Measurements from ENCODE around the gene PPP1CA. TPM values are rescaled to one million over a fixed set of nuclear protein-coding genes. Genes with fewer than 3 reads are reported as not detected.
A peak's percentile ranks its signal among the peaks of the same experiment; 100 is the strongest.
"Not testable (repeated sequence)": the region's sequence is repeated elsewhere in the genome, so short reads cannot be mapped to it uniquely, and the experiment has no call there.

PPP1CA gene
- total RNA-seq, 3 donors from 2014 or later = 262 to 265 (median 264) TPM

DNA sequence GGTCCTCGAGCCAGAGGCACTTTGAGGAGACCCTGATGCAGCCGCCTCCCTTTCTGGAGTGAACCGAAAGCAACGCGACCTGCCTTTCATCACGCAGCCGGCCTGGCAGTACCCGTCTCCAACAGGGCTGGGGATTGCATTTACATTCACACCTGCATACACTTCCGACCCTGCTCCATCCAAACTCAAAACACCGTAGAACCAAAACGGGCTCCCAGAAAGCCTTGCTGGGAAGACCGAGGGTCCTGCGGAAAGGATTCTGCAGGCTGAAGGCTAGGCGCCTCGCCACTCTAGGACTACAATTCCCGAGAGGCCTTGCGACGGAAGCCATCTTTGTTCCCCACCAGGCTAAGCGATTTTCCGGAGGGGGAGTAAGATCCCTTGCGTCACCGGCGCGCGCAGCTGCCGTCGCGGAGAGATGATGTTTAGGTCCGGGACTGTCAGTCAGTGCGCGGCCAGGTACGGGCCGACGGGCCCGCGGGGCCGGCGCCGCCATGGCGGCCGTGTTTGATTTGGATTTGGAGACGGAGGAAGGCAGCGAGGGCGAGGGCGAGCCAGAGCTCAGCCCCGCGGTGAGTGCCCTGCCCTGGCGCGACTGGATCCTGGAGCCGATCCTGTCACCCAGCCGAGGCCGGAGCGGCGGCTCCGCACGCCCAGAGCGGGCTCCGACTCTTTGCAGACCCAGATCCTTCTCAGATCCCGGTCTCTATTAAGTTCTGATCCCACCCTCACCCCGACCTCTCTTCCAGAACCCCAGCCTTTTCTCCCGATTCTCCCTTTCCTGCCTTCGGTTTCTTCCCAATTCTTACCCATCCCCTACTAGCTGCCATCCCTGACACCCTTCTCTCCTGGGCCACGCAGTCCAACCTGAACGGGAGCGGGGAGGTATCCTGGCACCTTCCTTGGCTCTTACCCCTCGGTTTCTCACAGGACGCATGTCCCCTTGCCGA, 26.7 kb upstream of the PPP1CA start, which contains the start of gene RPS6KB2:
RPS6KB2 (plus strand) TSS at position 443 of the 950 bp plus-strand sequence; CDS start at position 495, 52 bp downstream.
- DNase-seq (peak; percentile 99), ATAC-seq (peak; percentile 93 to 95)
- Mint-ChIP-seq H3K27me3 (ENCODE audit: low read depth) (no peaks in the 10 kb centered on the region), H3K9me3 (no peaks in the 10 kb centered on the region), H3K4me3 (peak within 1 kb of the TSS; percentile 94), H3K4me1 (ENCODE audit: low read depth) (peaks cover 33% of the 10 kb centered on the region), H3K36me3 (ENCODE audit: insufficient read depth) (peaks cover 9% of the 10 kb centered on the region)

DNA sequence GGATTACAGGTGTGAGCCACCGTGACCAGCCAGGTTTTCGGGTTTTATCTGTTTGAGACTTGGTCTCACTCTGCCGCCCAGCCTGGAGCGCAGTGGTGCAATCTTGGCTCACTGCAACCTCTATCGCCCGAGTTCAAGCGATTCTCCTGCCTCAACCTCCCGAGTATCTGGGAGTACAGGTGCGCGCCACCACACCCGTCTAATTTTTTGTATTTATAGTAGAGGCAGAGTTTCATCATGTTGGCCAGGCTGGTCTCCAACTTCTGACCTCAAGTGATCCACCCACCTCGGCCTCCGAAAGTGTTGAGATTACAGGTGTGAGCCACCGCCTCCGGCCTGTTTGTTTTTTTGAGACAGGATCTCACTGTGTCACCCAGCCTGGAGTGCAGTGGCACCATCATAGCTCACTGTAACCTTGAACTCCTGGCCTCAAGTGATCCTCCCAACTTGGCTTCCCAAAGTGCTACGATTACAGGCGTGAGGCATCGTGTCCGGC, 25.8 kb upstream of the PPP1CA start:
- not testable (repeated sequence) for H3K36me3 Mint-ChIP-seq (ENCODE audit: insufficient read depth); ATAC-seq; H3K27me3 Mint-ChIP-seq (ENCODE audit: low read depth); DNase-seq; H3K9me3 Mint-ChIP-seq
- peak overlapping the region; percentile 94 for H3K4me3 Mint-ChIP-seq
- H3K4me1 Mint-ChIP-seq (ENCODE audit: low read depth) = peaks cover 25% of the 10 kb centered on the region

DNA sequence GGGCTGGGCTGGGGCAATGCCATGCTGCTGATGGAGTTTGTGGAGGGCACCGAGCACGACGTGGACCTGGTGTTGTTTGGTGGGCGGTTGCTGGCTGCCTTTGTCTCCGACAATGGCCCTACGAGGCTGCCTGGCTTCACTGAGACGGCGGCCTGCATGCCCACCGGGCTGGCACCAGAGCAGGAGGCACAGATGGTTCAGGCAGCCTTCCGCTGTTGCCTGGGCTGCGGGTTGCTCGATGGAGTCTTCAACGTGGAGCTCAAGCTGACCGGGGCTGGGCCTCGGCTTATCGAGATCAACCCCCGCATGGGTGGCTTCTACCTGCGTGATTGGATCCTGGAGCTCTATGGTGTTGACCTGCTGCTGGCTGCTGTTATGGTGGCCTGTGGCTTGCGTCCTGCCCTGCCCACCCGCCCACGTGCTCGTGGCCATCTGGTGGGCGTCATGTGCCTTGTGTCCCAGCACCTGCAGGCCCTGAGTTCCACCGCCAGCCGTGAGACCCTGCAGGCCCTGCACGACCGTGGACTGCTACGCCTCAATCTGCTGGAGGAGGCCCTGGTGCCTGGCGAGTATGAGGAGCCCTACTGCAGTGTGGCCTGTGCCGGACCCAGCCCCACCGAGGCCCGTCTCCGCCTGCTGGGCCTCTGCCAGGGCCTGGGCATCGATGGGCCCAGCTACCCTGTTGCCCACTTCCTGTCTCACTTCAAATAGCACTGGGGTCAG, 22.4 kb upstream of the PPP1CA start:
- H3K9me3 Mint-ChIP-seq = no peaks in the 10 kb centered on the region
- no peak overlapping the region for H3K4me3 Mint-ChIP-seq
- ATAC-seq (no peak), DNase-seq (no peak)
- H3K4me1 Mint-ChIP-seq (ENCODE audit: low read depth) = peaks cover 31% of the 10 kb centered on the region
- H3K36me3 Mint-ChIP-seq (ENCODE audit: insufficient read depth) = no peaks in the 10 kb centered on the region
- no peaks in the 10 kb centered on the region for H3K27me3 Mint-ChIP-seq (ENCODE audit: low read depth)

DNA sequence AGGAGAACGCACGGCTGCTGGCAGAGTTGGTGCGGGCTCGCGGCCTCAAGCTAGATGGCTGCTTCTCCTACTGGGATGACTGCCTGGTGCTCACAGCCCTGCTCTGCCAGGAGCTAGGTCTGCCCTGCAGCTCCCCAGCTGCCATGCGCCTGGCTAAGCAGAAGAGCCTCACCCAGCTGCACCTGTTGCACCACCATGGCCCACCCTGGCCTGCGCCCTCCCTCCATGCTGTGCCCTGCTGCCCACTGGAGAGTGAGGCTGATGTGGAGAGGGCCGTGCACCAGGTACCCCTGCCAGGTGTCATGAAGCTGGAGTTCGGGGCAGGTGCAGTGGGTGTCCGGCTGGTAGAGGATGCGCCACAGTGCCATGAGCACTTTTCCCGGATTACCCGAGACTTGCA, 21.8 kb upstream of the PPP1CA start:
- Mint-ChIP-seq H3K4me1 (ENCODE audit: low read depth) (peaks cover 34% of the 10 kb centered on the region), H3K9me3 (no peaks in the 10 kb centered on the region), H3K27me3 (ENCODE audit: low read depth) (no peaks in the 10 kb centered on the region), H3K36me3 (ENCODE audit: insufficient read depth) (no peaks in the 10 kb centered on the region), H3K4me3 (no peak overlapping the region)
- ATAC-seq = no peak
- no peak for DNase-seq

GRCh38 chr11:67422891-67423290, 21.2 kb upstream of the PPP1CA start:
- peaks cover 37% of the 10 kb centered on the region for H3K4me1 Mint-ChIP-seq (ENCODE audit: low read depth)

GRCh38 chr11:67421430-67422031, 19.9 kb upstream of the PPP1CA start:
- ATAC-seq (no peak), DNase-seq (no peak)
- H3K9me3 Mint-ChIP-seq = no peaks in the 10 kb centered on the region
- H3K4me3 Mint-ChIP-seq = peak overlapping the region; percentile 75
- peaks cover 42% of the 10 kb centered on the region for H3K4me1 Mint-ChIP-seq (ENCODE audit: low read depth)
- H3K36me3 Mint-ChIP-seq (ENCODE audit: insufficient read depth) = no peaks in the 10 kb centered on the region
- no peaks in the 10 kb centered on the region for H3K27me3 Mint-ChIP-seq (ENCODE audit: low read depth)

More at GRCh38 chr11:67422891-67423290, 21.2 kb upstream of the PPP1CA start:
- Mint-ChIP-seq H3K36me3 (ENCODE audit: insufficient read depth) (no peaks in the 10 kb centered on the region), H3K27me3 (ENCODE audit: low read depth) (no peaks in the 10 kb centered on the region), H3K9me3 (no peaks in the 10 kb centered on the region), H3K4me3 (no peak overlapping the region)
- ATAC-seq (no peak), DNase-seq (no peak)

DNA sequence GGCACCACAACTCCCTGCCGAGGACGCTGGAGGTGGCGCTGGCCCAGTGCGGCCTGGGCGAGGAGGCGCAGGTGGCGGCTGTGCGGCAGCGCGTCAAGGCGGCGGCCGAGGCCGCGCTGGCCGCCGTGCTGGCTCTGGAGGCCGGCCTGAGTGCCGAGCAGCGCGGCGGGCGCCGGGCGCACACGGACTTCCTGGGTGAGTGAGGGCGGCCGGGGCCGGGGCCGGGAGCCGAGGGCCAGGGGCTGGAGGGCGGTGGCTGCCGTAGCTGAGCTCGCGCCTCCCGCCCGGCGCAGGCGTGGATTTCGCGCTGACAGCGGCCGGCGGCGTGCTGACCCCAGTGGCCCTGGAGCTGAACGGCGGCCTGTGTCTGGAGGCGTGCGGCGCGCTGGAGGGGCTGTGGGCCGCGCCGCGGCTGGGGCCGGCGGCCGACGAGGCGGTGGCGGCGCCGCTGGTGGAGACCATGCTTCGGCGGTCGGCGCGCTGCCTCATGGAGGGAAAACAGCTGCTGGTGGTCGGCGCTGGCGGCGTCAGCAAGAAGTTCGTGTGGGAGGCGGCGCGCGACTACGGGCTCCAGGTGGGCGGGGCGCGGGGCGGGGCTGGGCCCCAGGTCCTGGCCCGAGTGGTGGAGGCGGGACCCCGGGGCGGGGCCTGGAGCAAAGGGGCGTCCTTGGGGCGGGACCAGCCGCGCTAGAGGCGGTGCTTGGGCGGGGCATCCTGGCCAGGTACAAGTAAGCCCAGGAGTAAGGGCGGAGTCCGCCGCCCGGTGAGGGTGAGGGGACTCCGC, 19.2 kb upstream of the PPP1CA start:
- H3K9me3 Mint-ChIP-seq = no peaks in the 10 kb centered on the region
- H3K36me3 Mint-ChIP-seq (ENCODE audit: insufficient read depth) = no peaks in the 10 kb centered on the region
- peaks cover 49% of the 10 kb centered on the region for H3K4me1 Mint-ChIP-seq (ENCODE audit: low read depth)
- ATAC-seq (peak; percentile 86 to 90), DNase-seq (peak; percentile 99)
- peak overlapping the region; percentile 79 for H3K4me3 Mint-ChIP-seq
- no peaks in the 10 kb centered on the region for H3K27me3 Mint-ChIP-seq (ENCODE audit: low read depth)

- Mint-ChIP-seq H3K9me3 (no peaks in the 10 kb centered on the region), H3K36me3 (ENCODE audit: insufficient read depth) (no peaks in the 10 kb centered on the region), H3K27me3 (ENCODE audit: low read depth) (no peaks in the 10 kb centered on the region), H3K4me1 (ENCODE audit: low read depth) (peaks cover 50% of the 10 kb centered on the region), H3K4me3 (peak overlapping the region; percentile 79)
- no peak for DNase-seq
- ATAC-seq = no peak
These were observed 18.5 kb upstream of the PPP1CA start for GRCh38 chr11:67420147-67420645.

DNA sequence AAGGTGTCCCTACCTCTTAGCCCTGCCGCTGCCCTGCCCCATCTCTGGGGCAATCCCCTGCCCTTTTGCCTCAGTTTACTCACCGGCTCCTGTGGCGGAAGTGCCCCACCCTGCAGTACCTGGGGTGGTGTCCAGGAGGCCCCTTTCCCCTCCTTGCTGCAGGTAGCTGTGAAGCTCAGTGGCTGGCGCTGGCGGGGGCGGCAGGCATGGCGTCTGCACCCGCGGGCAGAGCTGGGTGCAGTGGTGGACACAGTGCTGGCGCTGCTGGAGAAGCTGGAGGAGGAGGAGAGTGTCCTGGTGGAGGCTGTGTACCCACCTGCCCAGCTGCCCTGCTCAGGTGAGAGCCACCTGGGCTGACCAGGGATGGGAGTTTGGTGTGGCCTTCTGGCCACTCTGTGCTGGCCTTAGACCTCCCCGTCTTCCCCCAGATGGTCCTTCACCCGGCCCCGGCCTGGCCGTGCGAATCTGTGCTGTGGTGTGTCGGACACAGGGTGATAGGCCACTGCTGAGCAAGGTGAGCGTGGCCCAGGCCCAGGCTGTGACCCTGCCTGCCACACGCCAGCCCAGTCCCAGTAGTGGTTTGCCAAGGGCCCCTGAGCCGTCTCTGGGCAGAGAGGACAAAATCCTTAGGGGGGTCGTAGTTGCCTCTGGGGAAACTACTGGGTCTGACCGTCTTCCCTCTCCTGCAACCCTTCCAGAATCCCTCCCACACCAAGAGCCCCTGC, 17.8 kb upstream of the PPP1CA start:
- Mint-ChIP-seq H3K36me3 (ENCODE audit: insufficient read depth) (no peaks in the 10 kb centered on the region), H3K4me1 (ENCODE audit: low read depth) (peaks cover 50% of the 10 kb centered on the region)
- no peak for DNase-seq

DNA sequence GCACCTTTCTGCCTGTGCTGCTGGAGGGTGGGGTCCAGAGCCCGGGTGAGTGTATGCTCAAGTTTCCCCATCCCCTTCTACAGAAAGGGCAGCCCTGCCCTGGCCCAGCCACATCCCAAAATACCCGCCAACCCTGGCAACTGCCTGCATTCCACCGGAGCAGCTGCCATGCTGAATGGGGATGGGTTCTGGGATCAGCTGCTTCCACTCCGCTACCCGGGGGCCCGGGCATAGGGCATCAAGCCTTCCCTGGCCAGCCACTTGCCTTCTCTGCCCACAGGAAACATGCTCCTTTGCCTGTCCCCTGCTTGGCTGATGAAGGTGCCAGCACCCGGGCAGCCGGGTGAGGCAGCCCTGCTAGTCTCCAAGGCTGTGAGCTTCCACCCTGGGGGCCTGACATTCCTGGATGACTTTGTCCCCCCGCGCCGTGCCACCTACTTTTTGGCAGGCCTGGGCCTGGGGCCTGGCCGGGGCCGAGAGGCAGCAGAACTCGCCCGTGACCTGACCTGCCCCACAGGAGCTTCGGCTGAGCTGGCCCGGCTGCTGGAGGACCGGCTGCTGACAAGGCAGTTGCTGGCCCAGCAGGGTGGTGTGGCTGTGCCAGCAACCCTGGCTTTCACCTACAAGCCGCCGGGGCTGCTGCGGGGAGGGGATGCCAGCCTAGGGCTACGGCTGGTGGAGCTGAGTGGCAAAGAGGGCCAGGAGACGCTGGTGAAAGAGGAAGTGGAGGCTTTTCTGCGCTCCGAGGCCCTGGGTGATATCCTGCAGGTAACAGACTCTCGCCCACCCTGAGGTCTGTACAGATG, 17.0 kb upstream of the PPP1CA start:
- no peaks in the 10 kb centered on the region for H3K36me3 Mint-ChIP-seq (ENCODE audit: insufficient read depth)
- peaks cover 49% of the 10 kb centered on the region for H3K4me1 Mint-ChIP-seq (ENCODE audit: low read depth)
- H3K27me3 Mint-ChIP-seq (ENCODE audit: low read depth) = no peaks in the 10 kb centered on the region
- peak overlapping the region; percentile 79 for H3K4me3 Mint-ChIP-seq
- DNase-seq (no peak), ATAC-seq (no peak)
- H3K9me3 Mint-ChIP-seq = no peaks in the 10 kb centered on the region

More for the DNA sequence above, 17.8 kb upstream of the PPP1CA start:
- H3K4me3 Mint-ChIP-seq = peak overlapping the region; percentile 79
- ATAC-seq = no peak
- H3K9me3 Mint-ChIP-seq = no peaks in the 10 kb centered on the region
- no peaks in the 10 kb centered on the region for H3K27me3 Mint-ChIP-seq (ENCODE audit: low read depth)

- DNase-seq = no peak
These were observed 15.8 kb upstream of the PPP1CA start for GRCh38 chr11:67417425-67417824.

More at GRCh38 chr11:67417425-67417824, 15.8 kb upstream of the PPP1CA start:
- Mint-ChIP-seq H3K4me3 (no peak overlapping the region), H3K9me3 (no peaks in the 10 kb centered on the region), H3K36me3 (ENCODE audit: insufficient read depth) (no peaks in the 10 kb centered on the region), H3K4me1 (ENCODE audit: low read depth) (peaks cover 61% of the 10 kb centered on the region), H3K27me3 (ENCODE audit: low read depth) (no peaks in the 10 kb centered on the region)
- ATAC-seq = no peak

Data from activated T-cell treated with anti-CD3 and anti-CD28 coated beads, Interleukin-2, amount 50 U/mL, for 4 hours (primary cell).